ENCODE results near the gene GPATCH8.

- TF ChIP-seq POLR2A (IDR thresholded peaks at IDR 0.05) (no peak), CTCF (IDR thresholded peaks at IDR 0.05) (no peak)
Measured at GRCh38 chr17:44398692-44399691, 104.2 kb downstream of the GPATCH8 start.
